ENCODE data around the gene FAM237B.

DNA sequence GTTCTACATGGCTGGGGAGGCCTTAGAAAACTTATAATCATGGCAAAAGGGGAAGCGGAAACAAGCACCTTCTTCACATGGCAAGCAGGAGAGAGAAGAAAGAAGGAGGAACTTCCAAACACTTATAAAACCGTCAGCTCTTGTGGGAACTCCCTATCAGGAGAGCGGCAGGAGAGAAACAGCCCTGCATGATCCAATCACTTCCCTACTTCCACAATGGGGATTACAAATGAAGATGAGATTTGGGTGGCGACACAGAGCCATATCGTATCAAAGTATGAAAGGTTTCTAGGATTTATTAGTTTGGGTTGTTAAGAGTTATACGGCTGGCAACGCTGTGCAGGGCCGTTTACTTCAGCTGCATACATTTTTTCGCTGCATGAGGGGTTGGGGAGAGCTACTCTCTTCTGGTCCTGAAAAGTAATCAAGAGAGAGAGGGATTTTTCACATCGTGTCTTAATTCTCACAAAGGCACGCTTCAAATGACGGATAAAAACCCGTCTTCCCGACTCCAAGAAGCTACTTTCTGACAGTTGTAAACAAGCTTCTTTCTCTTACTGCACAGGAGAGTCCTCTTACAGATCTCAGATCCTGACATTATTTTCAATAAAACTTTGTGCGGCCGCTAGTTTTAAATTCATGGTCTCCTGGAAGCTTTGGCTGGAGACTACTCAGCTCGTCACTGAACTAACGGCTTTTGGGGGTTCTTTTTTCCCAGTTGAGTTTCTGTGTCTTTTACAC lies 24.7 kb upstream of the FAM237B start:
- TF ChIP-seq, protein P1, sequence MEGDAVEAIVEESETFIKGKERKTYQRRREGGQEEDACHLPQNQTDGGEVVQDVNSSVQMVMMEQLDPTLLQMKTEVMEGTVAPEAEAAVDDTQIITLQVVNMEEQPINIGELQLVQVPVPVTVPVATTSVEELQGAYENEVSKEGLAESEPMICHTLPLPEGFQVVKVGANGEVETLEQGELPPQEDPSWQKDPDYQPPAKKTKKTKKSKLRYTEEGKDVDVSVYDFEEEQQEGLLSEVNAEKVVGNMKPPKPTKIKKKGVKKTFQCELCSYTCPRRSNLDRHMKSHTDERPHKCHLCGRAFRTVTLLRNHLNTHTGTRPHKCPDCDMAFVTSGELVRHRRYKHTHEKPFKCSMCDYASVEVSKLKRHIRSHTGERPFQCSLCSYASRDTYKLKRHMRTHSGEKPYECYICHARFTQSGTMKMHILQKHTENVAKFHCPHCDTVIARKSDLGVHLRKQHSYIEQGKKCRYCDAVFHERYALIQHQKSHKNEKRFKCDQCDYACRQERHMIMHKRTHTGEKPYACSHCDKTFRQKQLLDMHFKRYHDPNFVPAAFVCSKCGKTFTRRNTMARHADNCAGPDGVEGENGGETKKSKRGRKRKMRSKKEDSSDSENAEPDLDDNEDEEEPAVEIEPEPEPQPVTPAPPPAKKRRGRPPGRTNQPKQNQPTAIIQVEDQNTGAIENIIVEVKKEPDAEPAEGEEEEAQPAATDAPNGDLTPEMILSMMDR (IDR thresholded peaks at IDR 0.05) = no peak
- no peak for TF ChIP-seq POLR2A (IDR thresholded peaks at IDR 0.05)
